NCI-H146 (cell line): ENCODE results near the gene ETV2.
"Not testable (repeated sequence)": the region's sequence is repeated elsewhere in the genome, so short reads cannot be mapped to it uniquely, and the experiment has no call there.

Experiments used
- DNase-seq: peaks from one replicate; lab custom pipeline; 2025; lab: John Stamatoyannopoulos, UW

Gene ETV2

DNA sequence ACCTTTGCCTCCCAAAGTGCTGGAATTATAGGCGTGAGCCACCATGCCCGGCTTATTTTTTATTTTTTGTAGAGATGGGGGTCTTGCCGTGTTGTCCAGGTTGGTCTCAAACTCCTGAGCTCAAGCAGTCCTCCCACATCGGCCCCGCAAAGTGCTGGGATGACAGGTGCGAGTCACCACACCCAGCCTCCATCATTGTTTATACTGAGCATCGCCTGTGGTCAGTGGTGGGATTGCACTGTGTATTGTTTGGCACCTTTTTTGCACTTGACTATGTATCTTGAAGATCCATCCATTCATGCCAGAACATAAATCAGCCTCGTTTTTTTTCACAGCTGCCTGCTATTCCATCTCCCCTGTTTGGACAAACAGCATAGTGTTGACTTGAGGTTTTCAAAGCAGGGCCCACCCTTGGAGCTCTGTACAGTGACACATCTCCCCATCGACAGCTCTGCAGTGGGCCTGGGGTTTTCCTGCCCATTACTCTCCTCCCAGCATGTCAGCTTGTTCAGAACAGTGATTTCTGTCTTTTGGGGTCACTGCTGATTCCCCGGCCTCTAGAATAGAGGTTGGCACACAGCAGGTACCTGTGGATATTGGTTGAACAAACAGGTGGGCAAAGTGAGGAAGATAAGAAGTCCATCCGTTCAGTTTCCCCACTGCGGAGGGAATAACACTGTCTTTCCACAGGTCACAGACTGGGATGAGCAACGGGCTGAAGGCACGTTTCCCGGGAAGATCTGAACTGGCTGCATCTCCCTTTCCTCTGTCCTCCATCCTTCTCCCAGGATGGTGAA lies 16.6 kb downstream of the ETV2 start:
- DNase-seq: no peak

DNA sequence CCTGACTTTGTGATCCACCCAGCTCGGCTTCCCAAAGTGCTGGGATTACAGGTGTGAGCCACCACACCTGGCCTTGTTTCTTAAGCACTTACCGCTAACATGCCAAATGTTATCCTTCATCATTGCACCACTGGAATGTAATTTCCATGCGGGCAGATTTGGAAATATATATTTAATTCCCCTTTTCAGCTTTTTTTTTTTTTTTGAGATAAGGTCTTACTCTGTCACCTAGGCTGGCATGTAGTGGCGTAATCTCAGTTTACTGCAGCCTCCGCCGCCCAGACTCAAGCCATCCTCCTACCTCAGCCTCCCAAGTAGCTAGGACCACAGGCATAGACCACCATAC lies 20.4 kb downstream of the ETV2 start:
- DNase-seq: no peak

DNA sequence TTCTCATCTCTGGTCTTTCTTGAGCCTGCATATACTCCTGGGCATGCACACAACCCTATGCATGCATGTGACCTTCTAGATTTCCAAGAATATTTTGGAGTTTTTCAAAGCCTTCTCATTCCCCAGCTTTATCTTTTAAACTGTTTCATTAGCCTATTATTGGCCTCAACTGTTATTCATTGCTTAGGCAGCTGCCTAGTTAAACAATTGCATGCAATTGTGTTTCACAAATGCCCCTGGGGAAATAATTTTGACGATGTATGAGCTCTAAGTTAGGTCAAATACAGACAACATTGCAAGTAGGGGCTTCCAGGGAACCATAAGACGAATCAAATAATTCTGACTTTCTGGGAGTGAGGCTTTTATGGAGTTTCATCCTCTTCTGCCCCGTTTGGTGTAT lies 22.4 kb downstream of the ETV2 start:
- DNase-seq: no peak

DNA sequence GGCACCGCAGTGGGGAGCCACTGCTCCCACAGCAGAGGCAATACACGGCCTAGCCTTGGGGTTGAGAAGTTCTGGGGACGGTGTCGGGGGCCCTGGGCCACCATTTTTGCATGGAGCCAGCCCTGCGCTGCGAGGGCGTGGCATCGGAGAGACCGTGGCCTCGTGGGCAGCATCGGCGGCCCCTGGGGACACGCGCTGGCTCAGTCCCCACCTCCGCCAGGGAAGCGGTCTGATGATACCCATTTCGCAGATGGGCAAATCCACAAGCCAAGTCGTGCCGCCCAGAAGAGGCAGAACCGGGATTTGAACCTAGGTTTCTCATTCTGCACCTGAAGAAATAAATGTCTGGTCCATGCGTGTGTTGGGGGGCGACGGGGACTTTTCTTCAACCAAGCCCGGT lies 23.6 kb downstream of the ETV2 start:
- DNase-seq: no peak

DNA sequence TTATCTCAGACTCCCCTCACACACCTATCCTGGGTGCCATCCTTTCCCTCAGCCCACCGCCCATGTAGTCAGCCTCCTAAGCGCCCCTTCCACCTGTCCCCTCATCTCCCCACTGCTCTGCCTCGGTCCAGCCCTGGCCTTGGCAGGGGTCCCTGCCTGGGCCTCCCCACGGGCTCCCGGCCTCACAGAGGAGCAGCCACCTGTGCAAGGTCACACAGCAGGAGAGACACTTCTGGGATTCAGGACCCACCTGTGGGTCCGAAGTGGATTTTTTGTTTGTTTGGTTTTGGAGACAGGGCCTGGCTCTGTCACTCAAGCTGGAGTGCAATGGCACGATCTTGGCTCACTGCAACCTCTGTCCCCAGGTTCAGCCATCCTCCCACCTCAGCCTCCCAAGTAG lies 24.1 kb downstream of the ETV2 start:
- DNase-seq: no peak

DNA sequence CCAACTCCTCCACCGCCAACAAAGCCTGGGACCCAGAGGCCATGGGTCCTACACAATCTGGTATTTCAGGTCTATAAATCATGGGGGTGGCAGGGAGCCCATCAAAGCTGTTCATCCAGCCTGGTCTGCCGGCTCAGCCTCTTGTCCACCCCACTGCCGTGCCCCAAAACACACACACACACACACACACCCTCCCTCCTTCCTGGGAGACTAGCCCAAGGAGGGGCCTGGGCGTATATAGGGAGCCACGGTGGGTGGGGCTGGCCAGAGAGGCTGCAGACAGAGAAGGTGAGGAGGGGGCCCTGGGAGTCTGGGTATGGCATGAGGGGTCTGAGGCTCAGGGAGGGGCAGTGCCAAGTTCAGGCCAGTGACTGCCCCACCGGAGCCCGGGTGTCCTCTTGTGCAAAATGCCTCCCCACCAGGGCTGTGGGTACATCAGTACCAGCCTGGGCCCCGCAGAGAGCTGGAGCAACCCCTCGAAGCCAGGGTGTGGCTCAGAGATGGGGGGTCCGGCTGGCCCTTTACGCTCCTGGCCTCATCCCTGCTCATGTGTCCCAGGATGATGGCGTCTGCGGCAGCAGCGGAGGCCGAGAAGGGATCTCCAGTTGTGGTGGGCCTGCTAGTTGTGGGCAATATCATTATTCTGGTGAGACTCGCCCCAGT lies 24.8 kb downstream of the ETV2 start, which contains the start of gene UPK1A:
TSS of gene UPK1A (plus strand) at position 267 of the 663 bp plus-strand sequence. CDS start at position 563, 296 bp downstream.
- DNase-seq: no peak

DNA sequence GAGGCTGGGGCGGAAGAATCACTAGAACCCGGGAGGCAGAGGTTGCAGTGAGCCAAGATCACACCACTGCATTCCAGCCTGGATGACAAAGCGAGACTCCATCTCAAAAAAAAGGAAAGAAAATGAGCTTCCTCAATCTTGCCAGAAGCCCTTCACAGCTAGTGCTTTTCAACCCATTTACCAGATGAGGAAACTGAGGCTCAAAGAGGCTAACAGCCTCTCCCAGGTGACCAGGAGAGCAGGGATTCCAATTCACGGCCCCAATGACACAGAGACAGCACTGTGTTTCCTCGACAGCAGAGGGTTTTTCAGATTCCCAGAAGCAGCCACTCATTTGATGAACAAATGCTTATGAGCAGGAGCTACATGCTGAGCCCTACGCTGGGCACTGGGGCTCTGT lies 28.0 kb downstream of the ETV2 start:
- DNase-seq: no peak

DNA sequence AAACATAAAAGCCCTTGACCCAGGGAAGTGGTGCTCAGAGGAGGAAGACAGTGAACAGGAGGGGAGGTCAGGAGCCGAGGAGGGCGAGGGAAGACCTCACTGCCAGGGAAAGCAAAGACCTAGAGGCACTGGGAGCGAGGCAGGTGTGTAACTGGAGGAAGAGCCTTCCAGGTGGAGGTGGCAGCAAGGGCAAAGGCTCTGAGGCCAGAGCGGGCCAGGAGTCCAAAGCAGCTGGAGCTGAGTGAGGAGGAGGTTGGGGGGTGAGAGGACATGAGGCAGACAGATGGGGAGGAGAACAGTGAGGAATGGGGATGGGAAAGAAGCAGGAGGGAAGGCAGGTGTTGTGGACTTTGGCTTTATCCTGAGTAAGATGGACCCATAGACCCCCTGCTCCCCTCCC lies 28.4 kb downstream of the ETV2 start:
- no peak for DNase-seq

DNA sequence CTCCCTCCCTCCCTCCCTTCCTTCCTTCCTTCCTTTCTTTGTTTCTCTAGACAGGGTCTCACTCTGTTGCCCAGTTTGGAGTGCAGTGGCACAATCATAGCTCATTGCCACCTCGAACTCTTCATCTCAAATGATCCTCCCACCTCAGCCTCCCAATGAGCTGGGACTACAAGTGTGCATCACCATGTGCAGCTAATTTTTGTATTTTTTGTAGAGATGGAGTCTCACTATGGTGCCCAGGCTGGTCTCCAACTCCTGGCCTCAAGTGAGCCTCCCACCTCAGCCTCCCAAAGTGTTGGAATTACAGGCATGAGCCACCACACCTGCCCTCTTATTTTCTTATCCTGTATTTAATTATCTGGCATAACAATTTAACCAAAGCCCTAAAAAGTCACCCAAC lies 29.1 kb downstream of the ETV2 start:
- DNase-seq: no peak

DNA sequence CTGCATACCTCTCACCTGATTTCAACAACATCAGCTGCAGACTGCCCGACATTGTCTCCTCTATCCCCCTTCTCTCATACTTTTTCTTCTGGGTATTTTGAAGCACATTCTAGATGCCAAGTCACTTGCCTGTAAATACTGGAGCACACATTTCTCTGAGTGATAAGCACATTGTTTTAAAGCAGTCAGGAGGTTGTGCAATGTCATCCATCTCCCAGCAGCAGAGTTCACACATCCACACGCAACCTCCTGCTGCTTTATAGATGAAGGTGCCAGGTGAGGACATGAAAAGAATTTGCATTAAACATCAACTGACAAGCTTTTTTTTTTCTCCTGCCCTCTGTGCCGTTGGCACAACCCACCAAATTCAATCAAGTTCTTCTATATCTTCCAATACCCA lies 30.3 kb downstream of the ETV2 start:
- DNase-seq: peak; percentile 88

DNA sequence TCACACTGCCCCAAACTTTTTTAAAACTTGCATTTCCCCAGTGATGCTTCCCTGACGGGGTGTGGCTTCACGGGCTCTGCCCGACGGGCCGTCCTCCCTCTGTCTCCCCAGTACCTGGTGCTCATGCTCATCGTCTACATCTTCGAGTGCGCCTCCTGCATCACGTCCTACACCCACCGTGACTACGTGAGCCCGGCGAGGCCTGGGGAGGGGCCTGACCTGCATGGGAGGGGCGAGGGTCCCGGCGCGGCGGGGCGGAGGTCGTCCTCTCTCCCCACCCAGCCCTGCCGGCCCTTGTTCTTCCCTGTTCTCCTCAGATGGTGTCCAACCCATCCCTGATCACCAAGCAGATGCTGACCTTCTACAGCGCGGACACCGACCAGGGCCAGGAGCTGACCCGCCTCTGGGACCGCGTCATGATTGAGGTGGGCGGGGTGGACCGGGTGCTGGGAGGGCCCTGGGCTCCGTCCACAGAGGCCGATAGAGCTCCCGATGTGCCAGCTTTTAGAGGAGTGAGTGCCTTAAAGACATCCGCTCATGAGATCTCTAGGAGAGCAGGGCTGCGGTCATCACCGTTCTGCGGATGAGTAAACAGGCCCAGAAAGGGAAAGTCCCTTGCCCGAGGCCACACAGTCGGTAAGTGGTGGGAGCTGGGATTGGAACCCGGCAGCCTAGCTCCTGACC lies 31.7 kb downstream of the ETV2 start:
- DNase-seq: peak; percentile 85

DNA sequence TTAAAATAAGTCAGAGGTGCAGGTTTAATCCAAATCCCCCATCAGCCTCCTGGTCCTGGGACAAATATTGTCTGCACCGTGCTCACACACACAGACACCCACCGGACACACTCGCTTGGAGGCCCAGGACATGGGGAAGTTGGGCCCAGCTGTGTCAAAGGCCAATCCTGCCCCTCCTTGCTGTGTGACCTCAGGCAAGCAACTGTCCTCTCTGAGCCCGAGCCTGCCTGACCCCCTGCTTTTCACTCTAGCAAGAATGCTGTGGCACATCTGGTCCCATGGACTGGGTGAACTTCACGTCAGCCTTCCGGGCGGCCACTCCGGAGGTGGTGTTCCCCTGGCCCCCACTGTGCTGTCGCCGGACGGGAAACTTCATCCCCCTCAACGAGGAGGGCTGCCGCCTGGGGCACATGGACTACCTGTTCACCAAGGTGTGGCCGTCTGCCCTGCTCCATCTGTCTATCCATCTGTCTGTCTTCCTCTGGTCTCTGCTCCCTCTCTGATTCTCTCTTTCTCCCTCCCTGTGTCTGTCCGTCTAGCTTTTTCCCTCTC lies 34.1 kb downstream of the ETV2 start:
- no peak for DNase-seq

DNA sequence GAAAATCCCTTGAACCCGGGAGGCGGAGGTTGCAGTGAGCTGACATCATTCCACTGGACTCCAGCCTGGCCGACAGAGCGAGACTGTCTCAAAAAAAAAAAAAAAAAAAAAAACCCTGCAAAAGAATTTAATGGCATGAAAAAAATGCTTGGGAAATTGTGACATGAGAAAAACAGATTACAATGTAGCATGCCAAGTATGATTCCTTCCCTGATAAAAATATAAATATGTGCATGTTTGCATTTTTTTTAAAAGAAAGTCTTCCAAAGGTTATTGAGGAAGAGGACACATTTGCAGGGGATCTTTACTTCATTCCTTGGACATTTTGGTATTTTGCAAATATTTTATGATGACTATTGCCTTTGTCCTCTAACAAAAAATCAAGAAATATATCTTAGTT lies 48.3 kb downstream of the ETV2 start:
- no peak for DNase-seq

DNA sequence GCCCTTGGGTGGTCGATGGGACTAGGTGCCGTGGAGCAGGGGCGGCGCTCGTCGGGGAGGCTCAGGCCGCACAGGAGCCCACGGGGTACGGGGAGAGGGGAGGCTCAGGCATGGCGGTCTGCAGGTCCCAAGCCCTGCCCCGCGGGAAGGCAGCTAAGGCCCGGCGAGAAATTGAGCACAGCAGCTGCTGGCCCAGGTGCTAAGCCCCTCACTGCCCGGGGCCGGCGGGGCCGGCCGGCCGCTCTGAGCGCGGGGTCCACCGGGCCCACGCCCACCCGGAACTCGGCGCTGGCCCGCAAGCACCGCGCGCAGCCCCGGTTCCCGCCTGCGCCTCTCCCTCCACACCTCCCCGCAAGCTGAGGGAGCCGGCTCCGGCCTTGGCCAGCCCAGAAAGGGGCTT lies 49.6 kb downstream of the ETV2 start:
- not testable (repeated sequence) for DNase-seq

DNA sequence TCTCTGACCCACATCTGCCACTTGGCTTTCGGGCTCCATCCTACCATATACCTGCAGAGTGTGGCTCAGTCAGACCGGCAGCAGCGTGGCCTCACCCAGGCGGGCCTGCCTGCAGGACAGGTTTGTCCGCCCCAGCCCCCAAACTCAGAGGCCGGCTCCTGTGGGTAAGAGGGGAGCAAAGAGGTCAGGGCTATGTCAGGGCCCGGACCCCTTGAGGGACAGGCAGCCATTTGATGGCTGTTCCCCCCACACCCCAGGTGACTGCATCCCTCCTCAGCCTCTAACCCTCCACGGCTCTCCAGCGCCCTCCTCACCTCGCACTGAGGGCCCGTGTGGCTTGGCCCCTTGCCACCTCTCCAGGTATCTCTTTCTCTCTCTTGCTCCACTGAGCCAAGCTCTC lies 50.5 kb downstream of the ETV2 start:
- no peak for DNase-seq

DNA sequence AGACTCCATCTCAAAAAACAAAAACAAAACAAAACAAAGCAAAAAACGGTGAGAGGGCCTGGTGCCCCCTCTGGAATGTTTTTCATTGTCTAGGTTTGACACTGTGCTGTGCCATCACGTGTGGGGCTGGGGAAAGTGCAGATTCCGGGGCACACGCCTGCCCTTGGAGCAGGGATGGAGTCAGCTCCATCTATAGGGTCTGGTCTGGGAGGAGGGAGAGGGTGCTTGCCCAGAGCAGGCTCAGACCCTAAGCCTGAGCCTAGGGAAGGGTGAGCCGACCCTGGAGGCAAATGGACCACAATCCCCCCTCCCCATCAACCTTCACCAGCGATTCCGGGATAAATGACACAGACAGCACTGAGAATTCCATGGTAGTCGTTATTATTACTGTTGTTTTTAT lies 51.9 kb downstream of the ETV2 start:
- DNase-seq: no peak

DNA sequence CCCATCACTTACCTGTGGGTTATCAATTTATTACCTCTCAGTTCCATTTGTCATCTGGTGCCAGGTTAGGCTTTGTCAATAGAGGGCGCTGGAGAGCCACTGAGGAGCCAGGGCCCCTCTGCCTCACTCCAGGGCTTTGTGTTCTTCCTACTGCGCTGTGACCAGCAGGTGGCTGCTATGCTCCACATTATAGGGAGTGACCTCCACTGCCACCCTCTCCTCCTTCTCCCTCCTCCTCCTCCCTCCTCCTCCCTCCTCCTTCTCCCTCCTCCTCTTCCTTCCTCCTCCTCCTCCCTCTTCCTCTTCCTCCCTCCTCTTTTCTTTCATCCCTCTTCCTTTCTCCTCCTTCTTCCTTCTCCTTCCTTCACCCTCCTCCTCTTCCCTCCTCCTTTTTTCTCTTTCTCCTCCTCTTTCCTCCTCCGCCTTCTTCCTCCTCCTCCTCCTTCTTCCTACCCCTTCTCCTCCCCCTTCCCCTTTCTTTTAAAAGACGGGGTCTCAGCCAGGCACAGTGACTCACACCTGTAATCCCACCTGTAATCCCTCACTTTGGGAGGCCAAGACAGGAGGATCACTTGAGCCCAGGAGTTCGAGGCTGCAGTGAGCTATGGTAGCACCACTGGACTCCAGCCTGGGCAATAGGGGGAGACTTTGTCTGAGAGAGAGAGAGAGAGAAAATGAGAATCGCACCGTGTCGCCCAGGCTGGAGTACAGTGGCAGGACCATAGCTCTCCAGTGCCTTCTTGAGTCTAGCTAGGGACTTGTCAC lies 52.5 kb downstream of the ETV2 start:
- peak; percentile 89 for DNase-seq
